Amniotic epithelial cell (primary cell): ENCODE measurements around the gene CA6.
"Not testable (repeated sequence)": the region's sequence is repeated elsewhere in the genome, so short reads cannot be mapped to it uniquely, and the experiment has no call there.

Source experiments
- DNase-seq: peaks from one replicate; pipeline ENCODE4 v3.0.0-alpha.2; 2010; ENCODE audit warnings: low read depth

Gene CA6

DNA sequence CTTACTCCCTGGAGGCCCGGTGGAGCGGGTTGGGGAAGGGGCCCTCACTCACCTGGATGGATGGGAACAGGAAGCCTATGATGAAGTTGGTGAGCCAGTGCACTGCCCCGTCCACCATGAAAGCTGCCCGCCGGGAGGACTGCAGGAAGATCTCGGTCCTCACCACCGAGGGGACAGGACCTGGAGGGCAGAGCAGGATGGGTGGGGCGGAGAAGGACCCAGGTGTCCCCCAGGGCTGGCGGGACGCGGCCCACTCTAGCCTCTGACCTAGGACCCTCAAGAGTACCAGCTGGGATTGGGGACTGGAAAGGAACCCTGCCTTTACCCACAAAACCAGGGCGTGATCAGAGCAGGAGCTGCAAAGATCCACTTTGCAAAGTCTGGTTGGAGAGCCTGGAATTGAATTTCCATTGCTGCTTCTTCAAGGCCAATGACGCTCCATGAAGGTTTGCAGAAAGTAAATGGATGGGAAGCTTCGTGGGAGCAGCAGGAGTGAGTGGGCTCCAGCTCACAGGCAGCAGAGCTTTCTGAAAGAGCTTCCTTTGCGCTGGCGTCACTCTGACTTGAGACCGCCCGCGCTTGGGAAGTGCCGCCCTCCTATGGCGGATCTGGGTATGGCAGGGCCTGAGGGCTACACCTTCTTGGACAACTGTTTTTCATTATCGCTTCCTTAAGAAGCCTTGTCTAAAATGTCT is 59.2 kb downstream of the CA6 start:
- DNase-seq = peak; percentile 87

DNA sequence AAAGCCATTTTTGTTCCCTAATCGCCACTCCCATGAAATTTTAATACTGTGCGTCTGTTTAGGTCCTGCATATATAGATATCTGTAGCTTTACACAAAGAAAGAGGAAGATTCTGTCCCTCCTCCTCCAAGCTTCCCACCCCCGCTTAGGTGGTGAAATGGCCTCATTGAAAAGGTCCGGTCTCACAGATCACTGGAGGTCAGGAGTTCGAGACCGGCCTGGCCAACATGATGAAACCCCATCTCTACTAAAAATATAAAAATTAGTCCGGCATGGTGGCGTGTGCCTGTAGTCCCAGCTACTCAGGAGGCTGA is 59.7 kb downstream of the CA6 start:
- no peak for DNase-seq

DNA sequence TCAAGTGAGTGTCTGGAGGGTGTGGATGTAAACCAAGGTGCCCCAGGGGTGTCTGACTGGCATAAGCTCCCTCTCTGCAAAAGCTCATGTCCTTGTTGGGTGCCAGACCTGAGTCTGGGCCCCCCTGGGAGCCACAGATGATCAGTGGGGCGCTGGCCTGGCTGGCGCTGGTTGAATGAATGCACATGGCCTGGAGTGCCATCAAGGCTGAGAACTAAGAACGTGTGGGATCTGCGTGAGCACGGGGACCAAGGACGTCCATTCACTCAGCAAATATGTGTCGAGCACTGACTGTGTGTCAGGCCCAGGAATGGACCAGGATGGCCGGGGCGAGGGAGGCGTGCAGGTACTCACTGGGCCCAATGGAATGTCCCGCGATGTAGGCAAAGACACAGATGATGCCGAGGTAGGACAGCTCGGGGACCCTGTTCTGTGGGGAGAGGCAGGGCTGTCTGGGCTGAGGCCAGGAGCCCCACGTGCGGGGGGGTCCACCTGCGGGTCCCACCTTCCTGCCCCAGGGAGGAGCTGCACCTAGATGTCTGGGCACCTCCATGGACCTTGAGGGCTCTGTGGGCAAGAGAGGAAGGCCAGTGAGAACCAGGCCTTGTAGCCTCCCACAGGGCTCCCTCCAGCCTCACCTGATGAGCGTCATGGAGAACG is 61.4 kb downstream of the CA6 start:
- no peak for DNase-seq

DNA sequence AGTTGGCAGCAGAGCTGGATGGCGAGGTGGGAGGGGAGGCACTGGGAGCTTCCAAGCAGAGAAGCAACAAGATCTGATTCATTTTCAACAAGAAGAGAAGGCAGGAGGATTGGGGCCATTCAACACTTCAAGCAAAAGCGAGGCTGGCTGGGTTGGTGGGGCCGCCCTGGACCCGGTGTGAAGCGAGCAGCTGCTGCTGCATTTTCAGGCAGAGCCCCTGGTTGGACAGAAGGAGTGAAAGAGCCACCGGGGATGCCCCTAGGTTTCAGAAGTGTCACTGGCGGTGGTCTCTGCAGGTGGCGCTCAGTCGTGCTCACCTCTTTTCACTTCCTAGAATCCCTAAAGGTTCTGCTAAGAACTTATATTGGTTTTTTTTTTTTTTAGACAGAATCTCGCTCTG is 62.6 kb downstream of the CA6 start:
- no peak for DNase-seq

DNA sequence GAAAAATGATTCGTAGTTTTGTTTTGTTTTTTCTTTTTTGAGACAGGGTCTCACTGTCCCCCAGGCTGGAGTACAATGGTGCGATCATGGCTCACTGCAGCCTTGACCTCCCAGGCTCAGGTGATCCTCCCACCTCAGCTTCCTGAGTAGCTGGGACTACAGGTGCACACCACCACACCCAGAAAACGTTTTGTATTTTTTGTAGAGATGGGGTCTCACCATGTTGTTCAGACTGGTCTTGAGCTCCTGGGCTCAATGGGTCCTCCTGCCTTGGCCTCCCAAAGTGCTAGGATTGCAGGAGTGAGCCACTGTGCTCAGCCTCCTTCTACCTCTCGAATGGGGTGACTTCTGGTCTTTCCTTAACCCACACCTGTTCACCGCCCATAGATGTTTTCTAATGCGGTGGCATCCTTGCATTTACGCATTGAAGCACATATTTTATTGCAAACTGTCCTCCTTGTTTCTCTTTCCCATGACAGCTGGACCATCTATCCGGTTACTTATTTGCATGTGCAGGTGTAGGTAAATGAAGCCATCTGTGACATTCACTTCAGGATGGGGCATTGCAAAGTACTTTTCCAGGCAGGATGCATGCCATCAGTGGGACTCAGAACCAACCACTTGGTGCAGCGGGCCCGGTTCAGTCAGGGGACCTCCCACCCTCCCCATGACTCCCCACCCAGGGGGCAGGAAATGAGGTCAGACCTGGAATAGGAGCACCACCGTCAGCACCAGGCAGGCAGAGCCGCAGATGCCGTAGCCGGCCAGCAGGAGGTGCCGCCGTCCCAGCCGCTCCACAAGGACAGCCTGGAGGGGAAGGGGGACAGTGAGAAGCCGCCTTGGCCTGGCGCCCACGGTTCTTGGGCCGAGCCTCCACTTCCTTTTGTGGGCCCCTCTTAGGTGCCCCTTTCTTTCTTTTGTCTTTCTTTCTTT is 64.0 kb downstream of the CA6 start:
- DNase-seq = peak; percentile 29

DNA sequence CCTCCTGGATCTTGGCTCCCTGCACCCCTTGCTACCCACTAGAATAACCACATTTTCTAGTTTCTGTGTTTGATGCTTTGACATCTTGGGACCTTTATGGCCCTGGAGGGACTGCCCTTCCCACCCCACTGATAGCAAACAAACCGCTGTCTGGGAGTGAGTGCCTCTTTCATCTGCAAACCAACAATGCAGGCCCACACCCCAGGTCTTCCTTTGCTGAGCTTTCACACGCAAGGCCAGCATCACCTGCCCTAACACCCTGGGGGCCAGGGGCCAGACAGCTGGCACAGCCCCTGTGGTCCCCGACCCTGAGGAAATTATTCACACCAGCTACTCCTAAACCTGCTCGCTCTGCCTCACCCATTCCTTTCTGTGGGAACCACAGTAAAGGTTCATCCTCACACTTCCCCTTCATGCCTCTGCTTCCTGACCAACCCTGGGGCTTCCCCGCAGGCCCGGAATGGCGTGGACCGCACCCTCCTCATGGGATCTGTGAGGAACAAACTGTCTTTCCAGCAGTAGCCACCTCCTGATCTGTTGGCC is 65.2 kb downstream of the CA6 start:
- no peak for DNase-seq

DNA sequence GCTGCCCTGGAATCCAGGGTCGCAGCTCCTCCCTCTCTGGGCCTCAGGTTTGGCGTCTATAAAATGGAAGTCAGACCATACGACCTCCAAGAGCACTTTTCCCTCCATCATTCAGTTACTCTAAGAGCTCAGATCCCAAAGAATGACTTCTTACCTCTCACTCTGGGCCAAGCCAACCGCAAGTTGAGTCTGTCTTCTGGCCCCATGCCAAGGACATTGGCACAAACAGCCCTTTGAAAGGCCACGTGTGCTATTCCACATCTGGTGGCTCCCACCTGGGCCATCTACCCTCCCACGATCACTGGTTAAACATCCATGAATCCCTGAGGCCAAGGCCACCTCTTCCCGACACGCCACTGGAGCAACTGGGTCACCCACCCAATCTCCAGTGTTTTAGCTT is 68.2 kb downstream of the CA6 start:
- DNase-seq = no peak

DNA sequence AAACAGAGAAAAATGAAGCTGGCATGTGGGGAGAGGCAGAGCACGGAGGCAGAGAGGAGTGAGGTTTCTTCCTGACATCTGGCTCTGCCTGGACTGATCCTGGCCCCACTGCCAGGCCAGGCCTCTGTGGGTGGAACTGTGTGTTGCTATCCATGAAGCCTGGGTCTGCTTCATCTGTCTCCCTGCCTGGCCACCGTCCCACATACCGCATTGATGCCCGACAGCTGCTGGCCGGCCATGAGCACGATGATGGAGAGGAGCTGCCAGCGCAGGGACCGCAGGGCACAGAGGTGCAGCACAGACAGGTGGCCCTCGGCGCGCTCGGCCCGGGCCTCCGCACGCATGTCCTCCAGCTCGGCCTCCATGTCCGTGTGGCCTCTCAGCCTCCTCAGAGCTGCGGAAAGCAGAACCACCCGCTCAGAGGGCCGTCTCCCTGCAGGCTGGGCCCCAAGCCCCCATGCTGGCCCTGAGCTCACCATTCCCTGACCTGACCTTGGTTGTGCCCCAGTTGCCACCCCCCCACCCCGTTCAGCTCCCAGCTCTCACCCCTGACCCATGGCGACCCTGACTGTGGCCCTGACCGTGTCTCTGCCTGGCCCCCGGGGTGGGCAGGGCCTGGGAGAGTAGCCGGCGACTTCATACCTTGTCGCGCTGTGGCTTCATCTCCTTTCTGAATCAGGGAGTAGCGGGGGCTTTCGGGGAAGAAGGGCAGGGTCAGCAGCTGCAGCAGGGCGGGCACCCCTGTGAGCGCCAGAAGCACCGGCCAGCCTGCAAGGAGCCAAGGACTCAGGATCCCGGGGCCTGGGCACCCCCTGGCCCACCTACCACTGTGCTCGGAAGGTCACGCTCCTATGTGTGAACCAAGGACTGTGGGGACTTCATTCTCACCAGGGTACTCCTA is 69.1 kb downstream of the CA6 start:
- no peak for DNase-seq

DNA sequence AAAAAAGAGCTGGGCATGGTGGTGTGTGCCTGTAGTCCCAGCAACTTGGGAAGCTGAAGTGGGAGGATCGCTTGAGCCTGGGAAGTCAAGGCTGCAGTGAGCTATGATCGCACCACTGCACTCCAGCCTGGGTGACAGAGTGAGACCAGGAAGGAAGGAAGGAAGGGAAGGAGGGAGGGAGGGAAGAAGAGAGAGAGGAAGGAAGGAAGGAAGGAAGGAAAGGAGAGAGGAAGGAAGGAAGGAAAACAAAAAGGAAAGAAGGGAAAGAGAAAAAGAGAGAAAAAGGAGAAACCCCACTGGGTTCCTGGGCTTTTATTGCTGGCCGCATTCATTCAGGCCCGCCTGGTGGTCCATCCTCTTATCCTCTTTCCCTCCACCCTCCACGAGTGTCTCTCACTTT is 70.8 kb downstream of the CA6 start:
- no peak for DNase-seq

DNA sequence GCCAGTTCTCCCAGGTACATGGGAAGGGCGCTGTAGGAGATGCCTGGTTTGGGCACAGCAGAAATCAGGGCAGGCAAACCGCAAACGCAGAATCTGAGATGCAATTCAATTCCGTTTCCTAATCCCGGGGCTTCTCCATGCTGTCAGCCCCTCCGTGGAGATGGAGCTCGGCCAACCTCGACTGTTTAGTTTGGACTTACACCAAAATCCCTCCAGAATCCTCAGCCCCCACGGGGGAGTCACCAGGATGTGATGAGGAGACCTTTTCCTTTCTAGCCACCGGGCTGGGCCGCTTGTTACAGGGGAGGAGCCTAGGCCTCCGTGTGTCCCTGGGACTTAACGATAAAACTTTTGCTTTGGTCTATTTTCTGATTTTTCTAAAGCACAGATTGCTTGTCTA is 72.7 kb downstream of the CA6 start:
- DNase-seq = no peak

DNA sequence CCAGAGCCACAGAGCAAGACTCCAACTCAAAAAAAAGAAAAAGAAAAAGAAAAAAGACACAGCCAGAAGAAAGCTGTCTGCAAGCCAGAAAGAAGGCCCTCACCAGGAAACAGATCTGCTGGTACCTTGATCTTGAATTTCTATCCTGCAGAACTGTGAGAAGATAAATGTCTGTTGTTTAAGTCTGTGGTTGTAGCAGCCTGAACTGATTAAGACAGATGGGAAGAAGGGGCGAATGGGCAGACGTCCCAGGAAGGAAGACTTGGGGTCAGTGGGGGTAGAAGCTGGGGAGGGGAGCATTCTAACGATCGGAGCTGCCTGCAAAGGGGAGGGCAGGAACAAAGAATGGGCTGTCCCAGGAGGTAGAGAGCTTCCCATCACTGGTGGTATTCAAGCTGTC is 74.2 kb downstream of the CA6 start:
- DNase-seq = peak; percentile 66

DNA sequence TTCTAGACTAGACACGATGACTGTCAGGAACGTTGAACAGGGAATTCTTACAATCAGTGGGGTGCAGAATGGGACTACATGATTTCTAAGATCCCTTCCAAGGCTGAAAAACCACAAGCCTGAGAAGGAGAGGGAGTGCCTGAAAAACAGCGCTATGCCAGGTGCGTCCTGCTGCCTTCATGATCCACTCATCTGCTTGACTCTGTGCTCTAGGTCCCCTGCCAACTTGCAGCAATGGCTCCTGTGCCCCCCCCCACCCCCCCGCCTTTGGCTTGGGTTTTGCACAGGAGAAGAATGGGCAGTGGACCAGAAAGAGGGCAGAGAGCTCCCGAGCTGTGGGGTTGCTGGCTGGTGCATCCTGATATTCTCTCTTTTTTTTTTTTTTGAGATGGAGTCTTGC is 74.6 kb downstream of the CA6 start:
- DNase-seq = peak; percentile 49

DNA sequence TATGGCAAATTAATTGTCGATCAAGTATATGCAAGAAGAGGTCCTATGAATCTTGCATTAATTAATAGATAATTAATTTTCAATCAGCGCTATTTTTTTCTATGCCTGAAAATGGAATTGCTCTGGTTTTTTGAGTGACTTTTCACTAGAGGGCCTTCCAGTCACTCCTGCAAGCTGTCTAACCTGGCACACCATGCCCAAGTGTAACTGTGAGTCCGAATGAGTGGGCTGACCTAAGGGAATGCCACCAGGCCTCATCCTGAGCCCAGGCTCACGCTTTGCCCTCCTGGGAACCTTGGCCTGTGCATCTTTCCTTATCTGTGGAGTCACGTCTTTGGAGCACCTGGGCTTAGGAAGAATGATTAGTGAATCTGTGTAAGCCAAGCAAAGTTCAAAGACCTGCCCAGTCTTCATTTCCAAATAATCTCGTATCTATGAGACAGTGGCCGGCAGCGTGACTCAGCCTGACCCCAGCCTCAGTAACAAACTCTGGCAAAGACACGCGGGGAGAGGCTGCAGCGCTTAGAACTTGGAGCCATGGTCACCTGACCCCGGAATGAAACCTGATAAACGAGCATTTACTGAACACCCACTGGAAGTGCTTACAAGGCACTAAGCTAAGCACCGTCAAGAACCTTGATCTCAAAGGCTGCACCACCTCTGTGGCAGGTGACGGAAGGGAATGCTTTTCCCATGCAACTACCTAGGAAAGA is 76.5 kb downstream of the CA6 start:
- DNase-seq = not testable (repeated sequence)

DNA sequence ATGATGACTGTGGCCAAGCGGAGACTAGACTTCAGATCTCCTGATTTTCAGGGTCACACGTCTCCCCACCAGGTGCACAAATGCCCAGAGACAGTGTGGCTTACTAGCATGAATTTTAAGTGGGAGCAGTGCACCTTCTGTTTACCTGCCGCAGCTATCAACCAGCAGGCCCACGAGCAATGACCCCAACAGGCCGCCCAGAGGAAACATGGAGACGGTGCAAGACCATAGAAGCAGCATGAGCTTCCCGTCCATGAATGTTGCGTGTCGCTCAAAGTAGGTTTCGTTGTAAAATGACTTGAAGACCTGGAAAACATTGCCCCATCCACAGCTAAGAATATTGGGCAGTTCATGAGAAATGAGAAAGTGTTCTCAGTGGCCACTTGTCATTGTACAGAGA is 77.1 kb downstream of the CA6 start:
- DNase-seq = no peak
